WTC11 (cell line): Measurements from ENCODE around the gene ZSCAN2. TPM values are rescaled to one million over a fixed set of nuclear protein-coding genes. Genes with fewer than 3 reads are reported as not detected.

Experiments
- ATAC-seq: fragments of 200-7000 bp; cut with Tn5 transposase; 2 replicates; pipeline ENCODE4 v1.10.0; 2021; ENCODE audit warnings: mild to moderate bottlenecking, moderate library complexity
- CTCF ChIA-PET: fragments of 300-600 bp; sonication (Branson Sonifier 250); formaldehyde crosslinking; loops from one replicate; lab custom pipeline; 2021; ENCODE audit warnings: antibody characterized with exemption; lab: Charles Lee
- POLR2A ChIA-PET: fragments of 350-600 bp; sonication (Branson Sonifier 250); formaldehyde crosslinking; loops from one replicate; lab custom pipeline; 2021; ENCODE audit warnings: antibody characterized with exemption; lab: Charles Lee
- DNase-seq: peaks from one replicate; pipeline ENCODE4 v3.0.0; 2021; ENCODE audit warnings: low spot score
- H3K27ac Mint-ChIP-seq: 2 replicates; pipeline ENCODE4 v1.8.0; 2021; ENCODE audit warnings: mixed read lengths
- H3K27me3 Mint-ChIP-seq: 2 replicates; pipeline ENCODE4 v1.8.0; 2021; ENCODE audit warnings: low read depth, mild to moderate bottlenecking, moderate library complexity, mixed read lengths
- H3K36me3 Mint-ChIP-seq: 2 replicates; pipeline ENCODE4 v1.8.0; 2021; ENCODE audit warnings: mixed read lengths
- H3K4me1 Mint-ChIP-seq: 2 replicates; pipeline ENCODE4 v1.8.0; 2022; ENCODE audit warnings: mixed read lengths
- H3K4me3 Mint-ChIP-seq: 2 replicates; pipeline ENCODE4 v1.8.0; 2021; ENCODE audit warnings: mild to moderate bottlenecking, moderate library complexity, mixed read lengths
- H3K9me3 Mint-ChIP-seq: 2 replicates; pipeline ENCODE4 v1.8.0; 2021; ENCODE audit warnings: mixed read lengths
- CDX4 ChIP-seq: fragments of 250-450 bp; sonication (Bioruptor Pico); IDR thresholded peaks from 2 replicates; pipeline ENCODE4 v1.9.0; 2021; ENCODE audit warnings: moderate library complexity, mild to moderate bottlenecking, inconsistent platforms, borderline replicate concordance
- CTCF ChIP-seq: fragments of 200-600 bp; IDR thresholded peaks from 2 replicates; pipeline ENCODE4 v1.8.0; 2022; ENCODE audit warnings: antibody characterized with exemption
- ERG ChIP-seq: fragments of 250-450 bp; sonication (Bioruptor Pico); IDR thresholded peaks from 2 replicates; pipeline ENCODE4 v1.8.0; 2021; ENCODE audit warnings: mild to moderate bottlenecking
- FOXJ3 ChIP-seq: sonication (generic); formaldehyde crosslinking; IDR thresholded peaks from 2 replicates; pipeline ENCODE4 v1.9.0; 2021; ENCODE audit warnings: missing genetic modification reagents, mild to moderate bottlenecking, borderline replicate concordance
- FOXP1 ChIP-seq: sonication (generic); formaldehyde crosslinking; IDR thresholded peaks from 2 replicates; pipeline ENCODE4 v1.8.0; 2022; ENCODE audit warnings: missing genetic modification reagents, mild to moderate bottlenecking, moderate library complexity, borderline replicate concordance
- GTF2I ChIP-seq: fragments of 250-450 bp; sonication (Bioruptor Pico); conservative IDR thresholded peaks from 2 replicates; pipeline ENCODE4 v1.4.0; 2021; ENCODE audit warnings: mild to moderate bottlenecking
- HMGXB4 ChIP-seq: sonication (generic); formaldehyde crosslinking; IDR thresholded peaks from 2 replicates; pipeline ENCODE4 v1.8.1; 2023; ENCODE audit warnings: mild to moderate bottlenecking, moderate library complexity, missing genetic modification reagents
- IRF2 ChIP-seq: sonication (generic); formaldehyde crosslinking; IDR thresholded peaks from 2 replicates; pipeline ENCODE4 v1.8.0; 2022; ENCODE audit warnings: low read depth, missing genetic modification reagents, borderline replicate concordance
- MAX ChIP-seq: sonication (generic); formaldehyde crosslinking; IDR thresholded peaks from 2 replicates; pipeline ENCODE4 v1.8.0; 2022; ENCODE audit warnings: mild to moderate bottlenecking, missing genetic modification reagents
- MXD4 ChIP-seq: fragments of 250-450 bp; sonication (Bioruptor Pico); IDR thresholded peaks from 2 replicates; pipeline ENCODE4 v1.8.0; 2021; ENCODE audit warnings: mild to moderate bottlenecking, moderate library complexity, borderline replicate concordance
- NFATC4 ChIP-seq: fragments of 250-450 bp; sonication (Bioruptor Pico); IDR thresholded peaks from 2 replicates; pipeline ENCODE4 v1.9.0; 2021; ENCODE audit warnings: mild to moderate bottlenecking
- SMAD4 ChIP-seq: sonication (generic); formaldehyde crosslinking; IDR thresholded peaks from 2 replicates; pipeline ENCODE4 v1.8.0; 2022; ENCODE audit warnings: mild to moderate bottlenecking, missing genetic modification reagents
- TCF7 ChIP-seq: sonication (generic); formaldehyde crosslinking; IDR thresholded peaks from 2 replicates; pipeline ENCODE4 v1.8.0; 2022; ENCODE audit warnings: mild to moderate bottlenecking, low read depth, missing genetic modification reagents, moderate library complexity
- ZBTB43 ChIP-seq: sonication (generic); formaldehyde crosslinking; IDR thresholded peaks from 2 replicates; pipeline ENCODE4 v1.8.1; 2023; ENCODE audit warnings: mild to moderate bottlenecking, missing genetic modification reagents
- ZNF281 ChIP-seq: sonication (generic); formaldehyde crosslinking; IDR thresholded peaks from 2 replicates; pipeline ENCODE4 v1.8.0; 2023; ENCODE audit warnings: mild to moderate bottlenecking, missing genetic modification reagents
- ZNF396 ChIP-seq: fragments of 250-450 bp; sonication (Bioruptor Pico); IDR thresholded peaks from 2 replicates; pipeline ENCODE4 v1.8.0; 2021; ENCODE audit warnings: mild to moderate bottlenecking, moderate library complexity, borderline replicate concordance
- ZNF423 ChIP-seq: fragments of 250-450 bp; sonication (Bioruptor Pico); IDR thresholded peaks from 2 replicates; pipeline ENCODE4 v2.1.2; 2022; ENCODE audit warnings: mild to moderate bottlenecking, moderate library complexity
- ZNF425 ChIP-seq: fragments of 250-450 bp; sonication (Bioruptor Pico); conservative IDR thresholded peaks from 2 replicates; pipeline ENCODE4 v1.9.0; 2021; ENCODE audit warnings: mild to moderate bottlenecking
- ZNF671 ChIP-seq: fragments of 250-450 bp; sonication (Bioruptor Pico); IDR thresholded peaks from 2 replicates; pipeline ENCODE4 v1.8.0; 2021; ENCODE audit warnings: mild to moderate bottlenecking
- total RNA-seq: library from RNA; stranded (reverse); gene quantifications from 3 replicates; pipeline ENCODE4 v1.2.3, GENCODE V29; 2021

Gene ZSCAN2
- total RNA-seq, 1 experiment from 2014 or later: 51.9 TPM

- CTCF ChIA-PET: interaction anchor here (0.6 to 0.9 kb wide), 2 partner anchors 24 to 47 kb away, joined by 3 to 4 read pairs; no protein-coding TSS in a partner anchor
- H3K4me1 Mint-ChIP-seq: no peaks in the 10 kb centered on the region
- no peak overlapping the region for H3K4me3 Mint-ChIP-seq
- H3K27ac Mint-ChIP-seq: no peak overlapping the region
- TF ChIP-seq CDX4 (CRISPR knock-in tag): no peak
- no peak for TF ChIP-seq ERG (CRISPR knock-in tag)
- TF ChIP-seq ZBTB43 (CRISPR knock-in tag): no peak
- no peak for TF ChIP-seq FOXP1 (CRISPR knock-in tag)
- TF ChIP-seq ZNF396 (CRISPR knock-in tag): no peak
- no peak for TF ChIP-seq NFATC4
- TF ChIP-seq ZNF281 (CRISPR knock-in tag): no peak
- TF ChIP-seq CTCF: no peak
- no peak for TF ChIP-seq SMAD4 (CRISPR knock-in tag)
- no peak for TF ChIP-seq IRF2 (CRISPR knock-in tag)
- TF ChIP-seq ZNF671 (CRISPR knock-in tag): no peak
- TF ChIP-seq FOXJ3: no peak
- TF ChIP-seq, all 79 proteins: peak for 0
- Mint-ChIP-seq H3K27me3 (no peaks in the 10 kb centered on the region), H3K9me3 (no peaks in the 10 kb centered on the region), H3K36me3 (peaks cover 62% of the 10 kb centered on the region)
- no peak for DNase-seq
- POLR2A ChIA-PET: no interaction called here
- ATAC-seq: no peak
Measured at GRCh38 chr15:84645997-84646396, 45.2 kb downstream of the ZSCAN2 start.

- POLR2A ChIA-PET: interaction anchor here (0.6 kb wide), 1 partner anchor 10 kb away, joined by 3 read pairs; the partner anchor contains the start of gene NMB
- CTCF ChIA-PET: interaction anchor here (0.5 to 1.0 kb wide), 2 partner anchors 11 to 77 kb away, joined by 4 to 6 read pairs; no protein-coding TSS in a partner anchor
- peaks cover 66% of the 10 kb centered on the region for H3K36me3 Mint-ChIP-seq
- ATAC-seq (no peak), DNase-seq (no peak)
- H3K27ac Mint-ChIP-seq: no peak overlapping the region
- H3K4me1 Mint-ChIP-seq: peaks cover 3% of the 10 kb centered on the region; the same call in 1 of the 2 replicates
- no peaks in the 10 kb centered on the region for H3K9me3 Mint-ChIP-seq
- H3K27me3 Mint-ChIP-seq: no peaks in the 10 kb centered on the region
- H3K4me3 Mint-ChIP-seq: no peak overlapping the region
- TF ChIP-seq HMGXB4 (CRISPR knock-in tag): no peak
- no peak for TF ChIP-seq ZNF425 (CRISPR knock-in tag)
- no peak for TF ChIP-seq GTF2I (CRISPR knock-in tag)
- no peak for TF ChIP-seq MXD4 (CRISPR knock-in tag)
- no peak for TF ChIP-seq TCF7 (CRISPR knock-in tag)
- TF ChIP-seq FOXP1 (CRISPR knock-in tag): no peak
- no peak for TF ChIP-seq MAX (CRISPR knock-in tag)
- no peak for TF ChIP-seq ZNF423 (CRISPR knock-in tag)
- no peak for TF ChIP-seq ZNF281 (CRISPR knock-in tag)
Measured at GRCh38 chr15:84647726-84648125, 46.9 kb downstream of the ZSCAN2 start.
